BLaER1 (cell line): ENCODE results near the gene CAPN7.

ENCODE experiments used
- H3K27ac ChIP-seq: shearing (Covaris generic); formaldehyde crosslinking; 2 replicates; pipeline ENCODE4 v1.8.1; 2022
- H3K27me3 ChIP-seq: shearing (Covaris generic); formaldehyde crosslinking; 2 replicates; pipeline ENCODE4 v1.8.1; 2022
- H3K36me3 ChIP-seq: shearing (Covaris generic); formaldehyde crosslinking; 2 replicates; pipeline ENCODE4 v1.8.1; 2022
- H3K4me1 ChIP-seq: shearing (Covaris generic); formaldehyde crosslinking; 2 replicates; pipeline ENCODE4 v1.8.1; 2022
- H3K4me2 ChIP-seq: shearing (Covaris generic); formaldehyde crosslinking; 2 replicates; pipeline ENCODE4 v1.8.1; 2022
- H3K4me3 ChIP-seq: shearing (Covaris generic); formaldehyde crosslinking; 2 replicates; pipeline ENCODE4 v1.8.1; 2022
- H3K9ac ChIP-seq: shearing (Covaris generic); formaldehyde crosslinking; 2 replicates; pipeline ENCODE4 v1.8.1; 2022
- H3K9me3 ChIP-seq: shearing (Covaris generic); formaldehyde crosslinking; 2 replicates; pipeline ENCODE4 v1.8.1; 2022
- H4K20me1 ChIP-seq: shearing (Covaris generic); formaldehyde crosslinking; 2 replicates; pipeline ENCODE4 v1.8.1; 2022
- Cebpa-rat ChIP-seq: shearing (Covaris generic); IDR thresholded peaks from 2 replicates; pipeline ENCODE4 v1.8.1; 2022

The CAPN7 gene

GRCh38 chr3:15279671-15280402 lies 73.8 kb downstream of the CAPN7 start:
- TF ChIP-seq Cebpa-rat: no peak
- Histone ChIP-seq H3K27ac (no peak overlapping the region), H3K4me1 (peaks cover 12% of the 10 kb centered on the region), H3K27me3 (peaks cover 7% of the 10 kb centered on the region), H3K4me3 (no peak overlapping the region), H3K9ac (no peak overlapping the region), H3K4me2 (no peak overlapping the region), H4K20me1 (0 out of 2 replicates have a peak, but pooled peaks cover 2% of the 10 kb centered on the region), H3K36me3 (no peaks in the 10 kb centered on the region), H3K9me3 (no peaks in the 10 kb centered on the region)

DNA sequence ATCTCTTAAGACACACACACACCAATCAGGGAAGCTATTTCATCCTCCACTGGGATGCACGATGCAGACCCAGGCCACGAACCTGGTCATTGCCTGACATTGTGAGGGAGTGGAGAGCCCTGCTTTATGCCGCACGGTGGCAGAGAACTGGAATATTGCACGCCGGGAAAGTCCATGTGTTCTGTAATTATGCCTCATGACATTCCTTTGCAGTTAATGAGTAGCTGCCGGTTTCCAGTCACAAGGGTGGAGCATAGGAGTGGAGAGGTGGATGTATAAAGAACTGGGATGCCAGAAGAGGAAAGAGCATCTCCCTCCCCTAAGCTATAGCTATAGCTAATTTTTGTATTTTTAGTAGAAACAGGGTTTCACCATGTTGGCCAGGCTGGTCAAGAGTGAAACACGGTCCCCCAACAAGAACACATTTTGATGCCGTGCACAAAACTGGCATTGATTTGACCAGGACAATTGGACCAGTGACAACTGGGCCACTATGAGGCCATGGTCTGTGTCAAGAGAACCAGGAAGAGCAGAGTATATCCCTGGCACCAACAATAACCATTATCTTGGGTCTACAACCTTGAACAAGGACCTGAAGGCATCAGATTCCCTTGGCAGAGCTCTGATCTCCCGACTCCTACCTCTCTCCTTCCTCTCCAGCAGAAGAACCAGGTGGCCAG lies 74.9 kb downstream of the CAPN7 start:
- H4K20me1 ChIP-seq: no peaks in the 10 kb centered on the region
- TF ChIP-seq Cebpa-rat: no peak
- no peak overlapping the region for H3K9ac ChIP-seq
- peaks cover 13% of the 10 kb centered on the region for H3K4me1 ChIP-seq
- H3K36me3 ChIP-seq: no peaks in the 10 kb centered on the region
- no peak overlapping the region for H3K4me3 ChIP-seq
- H3K9me3 ChIP-seq: no peaks in the 10 kb centered on the region
- H3K27me3 ChIP-seq: peaks cover 2% of the 10 kb centered on the region; the same call in 1 of the 2 replicates
- H3K27ac ChIP-seq: no peak overlapping the region
- H3K4me2 ChIP-seq: no peak overlapping the region

- Histone ChIP-seq H3K9me3 (no peaks in the 10 kb centered on the region), H3K4me2 (no peak overlapping the region), H3K4me1 (peaks cover 13% of the 10 kb centered on the region), H4K20me1 (no peaks in the 10 kb centered on the region), H3K36me3 (no peaks in the 10 kb centered on the region), H3K9ac (no peak overlapping the region), H3K27me3 (peaks cover 2% of the 10 kb centered on the region; the same call in 1 of the 2 replicates), H3K27ac (no peak overlapping the region), H3K4me3 (no peak overlapping the region)
- no peak for TF ChIP-seq Cebpa-rat
Observed at GRCh38 chr3:15281817-15282216, 75.8 kb downstream of the CAPN7 start.

DNA sequence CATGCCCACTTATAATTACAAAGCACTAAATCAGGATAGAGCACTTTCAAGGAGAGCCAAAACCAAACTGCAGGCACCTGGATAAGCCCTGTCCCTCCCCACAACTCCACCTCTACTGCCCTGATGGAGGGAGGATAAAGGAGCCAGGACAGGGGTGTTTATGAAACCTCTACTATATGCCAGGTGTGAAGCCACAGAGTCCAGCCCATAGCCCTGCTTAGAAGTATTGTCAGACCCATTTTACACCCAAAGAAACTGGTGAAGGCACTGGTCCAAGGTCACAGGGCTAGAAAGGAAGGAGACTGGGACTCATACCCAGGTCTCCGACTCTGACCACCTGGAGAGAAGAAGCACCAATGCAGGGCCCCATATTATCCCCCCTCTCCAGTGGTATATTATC lies 77.7 kb downstream of the CAPN7 start:
- no peak overlapping the region for H3K27ac ChIP-seq
- no peak for TF ChIP-seq Cebpa-rat
- no peaks in the 10 kb centered on the region for H3K9me3 ChIP-seq
- no peaks in the 10 kb centered on the region for H3K36me3 ChIP-seq
- H4K20me1 ChIP-seq: no peaks in the 10 kb centered on the region
- H3K9ac ChIP-seq: no peak overlapping the region
- H3K27me3 ChIP-seq: 0 out of 2 replicates have a peak, but pooled peaks cover 2% of the 10 kb centered on the region
- no peak overlapping the region for H3K4me3 ChIP-seq
- peaks cover 13% of the 10 kb centered on the region for H3K4me1 ChIP-seq
- H3K4me2 ChIP-seq: peak overlapping the region; percentile 30; the same call in 1 of the 2 replicates

- no peaks in the 10 kb centered on the region for H3K9me3 ChIP-seq
- no peak for TF ChIP-seq Cebpa-rat
- peak overlapping the region; percentile 30 for H3K4me2 ChIP-seq
Observed at GRCh38 chr3:15284121-15284889, 78.3 kb downstream of the CAPN7 start.

DNA sequence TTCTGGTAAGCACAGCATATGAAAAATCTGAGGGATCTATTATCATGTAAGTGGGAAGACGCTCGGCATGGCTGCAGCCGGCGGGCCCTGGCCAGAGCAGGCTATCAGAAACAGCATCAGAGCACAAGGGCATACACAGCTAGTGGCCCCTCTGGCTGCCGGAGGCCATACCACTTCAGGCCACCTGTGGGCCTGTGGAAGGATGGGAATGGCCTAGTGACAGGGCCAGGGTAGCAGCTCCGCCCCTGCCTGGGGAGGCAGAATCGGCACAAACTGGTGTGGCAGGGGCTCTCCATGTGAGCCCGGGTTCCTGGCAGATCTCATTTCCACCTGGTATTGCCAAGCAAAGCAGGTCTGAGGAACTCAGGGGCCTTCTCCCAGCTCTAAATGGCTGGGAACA lies 80.0 kb downstream of the CAPN7 start:
- H3K27me3 ChIP-seq: no peaks in the 10 kb centered on the region
- H3K9me3 ChIP-seq: no peaks in the 10 kb centered on the region
- TF ChIP-seq Cebpa-rat: no peak
- H3K4me2 ChIP-seq: no peak overlapping the region
- H3K4me1 ChIP-seq: peaks cover 29% of the 10 kb centered on the region
- H3K4me3 ChIP-seq: no peak overlapping the region
- H4K20me1 ChIP-seq: no peaks in the 10 kb centered on the region
- H3K36me3 ChIP-seq: no peaks in the 10 kb centered on the region
- H3K9ac ChIP-seq: no peak overlapping the region
- H3K27ac ChIP-seq: no peak overlapping the region

More at GRCh38 chr3:15284121-15284889, 78.3 kb downstream of the CAPN7 start:
- H3K27ac ChIP-seq: no peak overlapping the region
- H4K20me1 ChIP-seq: no peaks in the 10 kb centered on the region
- no peaks in the 10 kb centered on the region for H3K36me3 ChIP-seq
- H3K4me1 ChIP-seq: peaks cover 13% of the 10 kb centered on the region
- no peak overlapping the region for H3K9ac ChIP-seq
- no peak overlapping the region for H3K4me3 ChIP-seq
- 0 out of 2 replicates have a peak, but pooled peaks cover 2% of the 10 kb centered on the region for H3K27me3 ChIP-seq

- Histone ChIP-seq H3K4me1 (peaks cover 47% of the 10 kb centered on the region), H4K20me1 (no peaks in the 10 kb centered on the region)
Observed at GRCh38 chr3:15287565-15288330, 81.7 kb downstream of the CAPN7 start.

GRCh38 chr3:15288331-15289035 lies 82.4 kb downstream of the CAPN7 start:
- no peak overlapping the region for H3K4me3 ChIP-seq
- H3K9me3 ChIP-seq: no peaks in the 10 kb centered on the region
- TF ChIP-seq Cebpa-rat: no peak
- H3K4me1 ChIP-seq: peaks cover 54% of the 10 kb centered on the region
- H3K4me2 ChIP-seq: no peak overlapping the region
- no peaks in the 10 kb centered on the region for H4K20me1 ChIP-seq
- no peaks in the 10 kb centered on the region for H3K36me3 ChIP-seq
- H3K27me3 ChIP-seq: no peaks in the 10 kb centered on the region
- no peak overlapping the region for H3K9ac ChIP-seq
- H3K27ac ChIP-seq: no peak overlapping the region

More at GRCh38 chr3:15287565-15288330, 81.7 kb downstream of the CAPN7 start:
- TF ChIP-seq Cebpa-rat: peak; percentile 85
- no peak overlapping the region for H3K4me3 ChIP-seq
- H3K27me3 ChIP-seq: no peaks in the 10 kb centered on the region
- no peak overlapping the region for H3K27ac ChIP-seq
- no peak overlapping the region for H3K4me2 ChIP-seq
- H3K9me3 ChIP-seq: no peaks in the 10 kb centered on the region
- H3K9ac ChIP-seq: no peak overlapping the region
- no peaks in the 10 kb centered on the region for H3K36me3 ChIP-seq

DNA sequence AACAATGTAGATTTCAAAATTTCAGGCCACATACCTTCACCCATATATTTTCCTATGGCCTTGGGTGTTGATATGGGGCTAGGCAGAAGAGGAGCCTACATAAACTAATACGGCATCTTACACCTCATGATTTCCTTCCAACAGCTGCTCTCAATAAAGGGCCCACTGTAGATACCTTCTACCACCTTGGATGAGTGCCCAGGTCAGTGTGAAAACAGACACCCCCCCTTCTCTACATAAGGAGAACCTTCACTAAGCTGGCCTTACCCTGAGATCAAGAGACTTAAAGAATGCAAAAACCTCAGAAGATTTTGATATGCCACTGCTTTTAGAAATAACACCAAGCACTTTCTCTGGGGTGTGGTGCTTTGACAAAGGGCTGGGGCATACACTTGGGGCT lies 83.6 kb downstream of the CAPN7 start:
- Histone ChIP-seq H3K27me3 (no peaks in the 10 kb centered on the region), H4K20me1 (no peaks in the 10 kb centered on the region), H3K36me3 (no peaks in the 10 kb centered on the region), H3K4me1 (peaks cover 46% of the 10 kb centered on the region), H3K9me3 (no peaks in the 10 kb centered on the region), H3K27ac (no peak overlapping the region), H3K4me2 (peak overlapping the region; percentile 78; the same call in 1 of the 2 replicates), H3K9ac (no peak overlapping the region), H3K4me3 (no peak overlapping the region)
- TF ChIP-seq Cebpa-rat: no peak
